Stomach (tissue), 9 donors: ENCODE measurements around the gene GRK6. TPM values are rescaled to one million over a fixed set of nuclear protein-coding genes. Genes with fewer than 3 reads are reported as not detected.

Source experiments
- DNase-seq, 2 donors: peaks; one replicate each; pipeline versions ENCODE4 v3.0.0 to v3.0.0-alpha.2; 2013 to 2019
- H3K27ac ChIP-seq, 5 donors: fragments of 200-600 bp in 4 of 5; sonication (generic) in 4 of 5; one replicate each; pipeline ENCODE4 v1.5.1; 2013 to 2019; ENCODE audit warnings: mild to moderate bottlenecking in 1 of 5, moderate library complexity in 1 of 5
- H3K27me3 ChIP-seq, 3 donors: fragments of 200-600 bp; sonication (generic); one replicate each; pipeline ENCODE4 v1.5.1; 2017 to 2019; ENCODE audit warnings: mixed run types in 1 of 3
- H3K36me3 ChIP-seq, 4 donors: fragments of 200-600 bp; sonication (generic); 1 replicate in 3 of 4; 2 replicates in 1 of 4; pipeline ENCODE4 v1.5.1; 2016 to 2019
- H3K4me1 ChIP-seq, 4 donors: fragments of 200-600 bp; sonication (generic); one replicate each; pipeline ENCODE4 v1.5.1; 2016 to 2019
- H3K4me3 ChIP-seq, 4 donors: fragments of 200-600 bp; sonication (generic) in 3 of 4; one replicate each; pipeline ENCODE4 v1.5.1; 2016 to 2019; ENCODE audit warnings: mild to moderate bottlenecking in 1 of 4
- H3K9me3 ChIP-seq, 4 donors: fragments of 200-600 bp; sonication (generic); one replicate each; pipeline ENCODE4 v1.5.1; 2016 to 2019
- CTCF ChIP-seq, 7 experiments: fragments of 450-650 bp in 4 of 7; fragments of 200-600 bp in 3 of 7; sonication (generic) in 3 of 7; IDR thresholded peaks; one replicate each; pipeline ENCODE4 v1.5.1; 2016 to 2019; ENCODE audit warnings: antibody characterized with exemption in 7 of 7, control low read depth in 2 of 7, mild to moderate bottlenecking in 1 of 7
- EP300 ChIP-seq: sonication (generic); formaldehyde crosslinking; IDR thresholded peaks from one replicate; pipeline ENCODE4 v1.6.1; 2017; ENCODE audit warnings: antibody characterized with exemption
- POLR2A ChIP-seq, 4 donors: fragments of 450-650 bp; IDR thresholded peaks; one replicate each; pipeline ENCODE4 v1.6.1; 2016; ENCODE audit warnings: antibody characterized with exemption in 4 of 4, control low read depth in 2 of 4, mild to moderate bottlenecking in 1 of 4, moderate library complexity in 1 of 4
- POLR2AphosphoS5 ChIP-seq, 3 donors: sonication (generic); formaldehyde crosslinking; IDR thresholded peaks; one replicate each; pipeline ENCODE4 v1.6.1; 2016; ENCODE audit warnings: antibody characterized with exemption in 3 of 3
- WGBS, 5 donors: extraction: QIAGEN DNeasy Blood & Tissue Kit in 3 of 5; methylation state at CpG; one replicate each; pipeline versions ENCODE4 v1.1.5 to v1.1.7; 2013 to 2018; 5-methylcytosine and 5-hydroxymethylcytosine counted together
- intact Hi-C: fragments of 100-400 bp; cut with DNase I; formaldehyde crosslinking; loops from one replicate; pipeline ENCODE4 v1.15.1; 2023; ENCODE audit warnings: low total_unique reads
- polyA plus RNA-seq, 3 donors: library from polyadenylated mRNA; stranded (reverse); fragments of 200-250 nt; gene quantifications; one replicate each; pipeline ENCODE4 v1.2.3, GENCODE V29; 2013
- total RNA-seq, 5 donors: library from RNA; depleted of rRNA; stranded (reverse); fragments of >200 nt; gene quantifications; one replicate each; pipeline versions ENCODE4 v1.1.0 to v1.2.3, GENCODE V29; 2014 to 2016
- donor health status: healthy with polysubstance abuse.
- donor health status: Bipolar disorder and iron deficiency.
- donor health status: healthy.

Gene GRK6
- total and polyA plus RNA-seq, 8 donors: 1.8 to 91.2 (median 17.7) TPM

- Histone ChIP-seq H3K27ac (no peak overlapping the region), H3K4me1 (peaks cover 23 to 34% (median 28%) of the 10 kb centered on the region in 4 donors), H3K36me3 (no peaks in the 10 kb centered on the region), H3K27me3 (peaks cover 0 to 53% (median 12%) of the 10 kb centered on the region in 3 donors), H3K9me3 (no peaks in the 10 kb centered on the region), H3K4me3 (no peak overlapping the region)
- DNase-seq: no peak
- intact Hi-C loops: no loop called here
- TF ChIP-seq POLR2AphosphoS5 (IDR thresholded peaks at IDR 0.05): no peak
- TF ChIP-seq EP300: no peak
- TF ChIP-seq POLR2A (IDR thresholded peaks at IDR 0.05): no peak
- TF ChIP-seq CTCF (IDR thresholded peaks at IDR 0.05): no peak
- 64 to 77% (median 69%) methylated on average over 6 of the region's 6 CpGs for WGBS, 5 donors
Observed at GRCh38 chr5:177448244-177448950, 21.9 kb downstream of the GRK6 start.

- H3K36me3 ChIP-seq: no peaks in the 10 kb centered on the region
- intact Hi-C loops: no loop called here
- DNase-seq: no peak
- 83 to 92% (median 87%) methylated on average over 8 to 18 of the region's 18 CpGs for WGBS, 5 donors
- H3K4me1 ChIP-seq: peaks cover 29 to 44% (median 37%) of the 10 kb centered on the region in 4 donors
- TF ChIP-seq POLR2A (IDR thresholded peaks at IDR 0.05) (no peak), CTCF (IDR thresholded peaks at IDR 0.05) (no peak), EP300 (no peak), POLR2AphosphoS5 (IDR thresholded peaks at IDR 0.05) (no peak)
- H3K4me3 ChIP-seq: no peak overlapping the region
- peaks cover 0 to 55% (median 12%) of the 10 kb centered on the region in 3 donors for H3K27me3 ChIP-seq
- H3K9me3 ChIP-seq: no peaks in the 10 kb centered on the region
- no peak overlapping the region for H3K27ac ChIP-seq
Observed at GRCh38 chr5:177449140-177450061, 22.9 kb downstream of the GRK6 start.

- DNase-seq: no peak
Observed at GRCh38 chr5:177450667-177451424, 24.4 kb downstream of the GRK6 start.

More at GRCh38 chr5:177450667-177451424, 24.4 kb downstream of the GRK6 start:
- TF ChIP-seq CTCF (IDR thresholded peaks at IDR 0.05) (no peak), POLR2AphosphoS5 (IDR thresholded peaks at IDR 0.05) (no peak), POLR2A (IDR thresholded peaks at IDR 0.05) (no peak), EP300 (no peak)
- Histone ChIP-seq H3K4me3 (no peak overlapping the region), H3K4me1 (peaks cover 34 to 49% (median 40%) of the 10 kb centered on the region in 4 donors), H3K9me3 (no peaks in the 10 kb centered on the region), H3K27me3 (peaks cover 0 to 55% (median 12%) of the 10 kb centered on the region in 3 donors), H3K27ac (no peak overlapping the region), H3K36me3 (no peaks in the 10 kb centered on the region)
- 86 to 93% (median 91%) methylated on average over 10 of the region's 10 CpGs for WGBS, 5 donors
- intact Hi-C loops: no loop called here
